Liver (tissue), 9 donors: ENCODE results near the gene ORAI2. TPM values are rescaled to one million over a fixed set of nuclear protein-coding genes. Genes with fewer than 3 reads are reported as not detected.

Source experiments
- DNase-seq: peaks from one replicate; pipeline ENCODE4 v3.0.0-alpha.2; 2017; ENCODE audit warnings: low spot score
- H3K27ac ChIP-seq, 2 donors: one replicate each; pipeline ENCODE4 v1.7.0; 2013; ENCODE audit warnings: inconsistent platforms in 2 of 2, low read length in 2 of 2, control low read depth in 1 of 2, low read depth in 1 of 2, mild to moderate bottlenecking in 1 of 2
- H3K27me3 ChIP-seq, 4 donors: one replicate each; pipeline versions ENCODE4 v1.6.1 to v1.7.0; 2013; ENCODE audit warnings: low read length in 3 of 4, inconsistent platforms in 1 of 4, mild to moderate bottlenecking in 1 of 4, moderate library complexity in 1 of 4; ENCODE audit not compliant: control insufficient read depth in 4 of 4, insufficient read depth in 4 of 4
- H3K36me3 ChIP-seq, 4 donors: one replicate each; pipeline versions ENCODE4 v1.6.1 to v1.7.0; 2013; ENCODE audit warnings: low read length in 3 of 4, mild to moderate bottlenecking in 3 of 4, low read depth in 1 of 4, moderate library complexity in 1 of 4; ENCODE audit not compliant: control insufficient read depth in 4 of 4, insufficient read depth in 3 of 4
- H3K4me1 ChIP-seq, 4 donors: one replicate each; pipeline versions ENCODE4 v1.6.1 to v1.7.0; 2013; ENCODE audit warnings: low read length in 3 of 4, mild to moderate bottlenecking in 3 of 4, moderate library complexity in 1 of 4; ENCODE audit not compliant: control insufficient read depth in 4 of 4, insufficient read depth in 4 of 4
- H3K4me3 ChIP-seq, 3 donors: one replicate each; pipeline versions ENCODE4 v1.6.1 to v1.7.0; 2013; ENCODE audit warnings: low read length in 3 of 3, control low read depth in 1 of 3, low read depth in 1 of 3, mild to moderate bottlenecking in 1 of 3
- H3K9ac ChIP-seq, 2 donors: one replicate each; pipeline ENCODE4 v1.7.0; 2013; ENCODE audit warnings: low read length in 2 of 2, mild to moderate bottlenecking in 2 of 2, moderate library complexity in 2 of 2, control low read depth in 1 of 2, low read depth in 1 of 2
- H3K9me3 ChIP-seq, 4 donors: one replicate each; pipeline versions ENCODE4 v1.6.1 to v1.7.0; 2013; ENCODE audit warnings: low read length in 3 of 4; ENCODE audit not compliant: control insufficient read depth in 4 of 4
- CTCF ChIP-seq: fragments of 150-350 bp; IDR thresholded peaks from 2 replicates; pipeline ENCODE4 v1.5.1; 2017; ENCODE audit warnings: improper control_type of control experiment, low read depth, low read length; ENCODE audit not compliant: missing input control
- EGR1 ChIP-seq, 2 donors: IDR thresholded peaks; 2 replicates each; pipeline ENCODE4 v1.6.1; 2016 to 2018; ENCODE audit warnings: antibody characterized with exemption in 2 of 2, low read depth in 2 of 2
- FOXA1 ChIP-seq: IDR thresholded peaks from 2 replicates; pipeline ENCODE4 v1.6.1; 2016; ENCODE audit warnings: antibody characterized with exemption
- GABPA ChIP-seq, 2 donors: IDR thresholded peaks in 1 of 2; conservative IDR thresholded peaks in 1 of 2; 2 replicates each; pipeline ENCODE4 v1.6.1; 2016; ENCODE audit warnings: antibody characterized with exemption in 2 of 2, mild to moderate bottlenecking in 1 of 2, moderate library complexity in 1 of 2
- HNF4A ChIP-seq, 2 donors: conservative IDR thresholded peaks; 2 replicates each; pipeline ENCODE4 v1.6.1; 2016; ENCODE audit warnings: antibody characterized with exemption in 2 of 2, mild to moderate bottlenecking in 2 of 2
- HNF4G ChIP-seq: IDR thresholded peaks from 2 replicates; pipeline ENCODE4 v1.6.1; 2016; ENCODE audit warnings: antibody characterized with exemption
- MAX ChIP-seq: IDR thresholded peaks from 2 replicates; pipeline ENCODE4 v1.6.1; 2016; ENCODE audit warnings: antibody characterized with exemption
- NR2F2 ChIP-seq: IDR thresholded peaks from 2 replicates; pipeline ENCODE4 v1.6.1; 2016; ENCODE audit warnings: antibody characterized with exemption
- RAD21 ChIP-seq, 2 donors: IDR thresholded peaks; 2 replicates each; pipeline ENCODE4 v1.6.1; 2016; ENCODE audit warnings: antibody characterized with exemption in 2 of 2, mild to moderate bottlenecking in 2 of 2
- REST ChIP-seq: IDR thresholded peaks from 2 replicates; pipeline ENCODE4 v1.6.1; 2016; ENCODE audit warnings: antibody characterized with exemption, mild to moderate bottlenecking
- RXRA ChIP-seq, 2 donors: IDR thresholded peaks; 2 replicates each; pipeline ENCODE4 v1.6.1; 2017 to 2018; ENCODE audit warnings: antibody characterized with exemption in 2 of 2, mild to moderate bottlenecking in 1 of 2
- SP1 ChIP-seq: IDR thresholded peaks from 2 replicates; pipeline ENCODE4 v1.6.1; 2018; ENCODE audit warnings: antibody characterized with exemption, mild to moderate bottlenecking
- YY1 ChIP-seq: IDR thresholded peaks from 2 replicates; pipeline ENCODE4 v1.6.1; 2016; ENCODE audit warnings: antibody characterized with exemption, mild to moderate bottlenecking
- WGBS: extraction: QIAGEN DNeasy Blood & Tissue Kit; methylation state at CpG from one replicate; pipeline ENCODE4 v1.1.7; 2013; 5-methylcytosine and 5-hydroxymethylcytosine counted together
- polyA plus RNA-seq, 2 donors: library from polyadenylated mRNA; stranded (reverse) in 1 of 2; unstranded in 1 of 2; fragments of 200-250 nt in 1 of 2; fragments of >200 nt in 1 of 2; fragmentation: Nextera tagmentation in 1 of 2; extraction: Ambion mirVana in 1 of 2; gene quantifications; one replicate each; pipeline versions ENCODE4 v1.2.1 to v1.2.3, GENCODE V29; 2013 to 2015
- total RNA-seq, 2 donors: library from RNA; depleted of rRNA; stranded (reverse); fragments of >200 nt; gene quantifications; one replicate each; pipeline ENCODE4 v1.2.3, GENCODE V29; 2014
- donor health status: healthy.
- donor health status: healthy.
- donor health status: healthy.
- donor health status: healthy.
- donor health status: healthy.

The ORAI2 gene
- total and polyA plus RNA-seq, 4 donors, result 1.3 to 10.3 (median 4.8) TPM

- no peaks in the 10 kb centered on the region for H3K27me3 ChIP-seq
- no peaks in the 10 kb centered on the region for H3K9me3 ChIP-seq
- H3K4me3 ChIP-seq, result no peak overlapping the region
- no peaks in the 10 kb centered on the region for H3K4me1 ChIP-seq
- TF ChIP-seq YY1 (no peak), REST (no peak), SP1 (no peak), EGR1 (IDR thresholded peaks at IDR 0.05; ENCODE audit: low read depth in 2 of 2) (no peak), NR2F2 (no peak), FOXA1 (no peak), HNF4G (no peak), MAX (no peak), HNF4A (conservative IDR thresholded peaks at IDR 0.05) (no peak), GABPA (IDR thresholded peaks at IDR 0.05 in 1 of 2, conservative IDR thresholded peaks at IDR 0.05 in 1 of 2) (no peak)
- no peak overlapping the region for H3K9ac ChIP-seq
- DNase-seq, result no peak
- H3K36me3 ChIP-seq, result peaks cover 0 to 7% (median 4%) of the 10 kb centered on the region in 4 donors
- H3K27ac ChIP-seq, result no peak overlapping the region
- WGBS, result 96% methylated on average over 3 of the region's 3 CpGs
Observed at GRCh38 chr7:102389810-102390209, 43.6 kb upstream of the ORAI2 start.

- peak; percentile 76 for TF ChIP-seq HNF4G
- TF ChIP-seq RXRA (IDR thresholded peaks at IDR 0.05), result peak; percentile 46 to 76
- no peak for TF ChIP-seq GABPA (IDR thresholded peaks at IDR 0.05 in 1 of 2, conservative IDR thresholded peaks at IDR 0.05 in 1 of 2)
- TF ChIP-seq RAD21 (IDR thresholded peaks at IDR 0.05), result peak; percentile 93 to 97
- peak; percentile 56 for TF ChIP-seq SP1
- TF ChIP-seq HNF4A (conservative IDR thresholded peaks at IDR 0.05), result peak; percentile 80 to 91
- peak; percentile 87 for TF ChIP-seq CTCF
- TF ChIP-seq MAX, result no peak
- DNase-seq, result peak; percentile 86
- H3K4me1 ChIP-seq, result peaks cover 0 to 8% (median 5%) of the 10 kb centered on the region in 4 donors
- no peak overlapping the region for H3K27ac ChIP-seq
- H3K4me3 ChIP-seq, result no peak overlapping the region
- H3K9me3 ChIP-seq, result no peaks in the 10 kb centered on the region
- 71% methylated on average over 12 of the region's 12 CpGs for WGBS
- no peaks in the 10 kb centered on the region for H3K27me3 ChIP-seq
- H3K36me3 ChIP-seq, result peaks cover 0 to 7% (median 4%) of the 10 kb centered on the region in 4 donors
- no peak overlapping the region for H3K9ac ChIP-seq
Observed at GRCh38 chr7:102390697-102391484, 42.5 kb upstream of the ORAI2 start.
